H1 (cell line): ENCODE results near the gene CLCC1. TPM values are rescaled to one million over a fixed set of nuclear protein-coding genes. Genes with fewer than 3 reads are reported as not detected.

ENCODE experiments used
- CREB1 ChIP-seq: IDR thresholded peaks from 2 replicates; pipeline ENCODE4 v1.6.1; 2012; ENCODE audit warnings: inconsistent platforms
- FOSL1 ChIP-seq: IDR thresholded peaks from 2 replicates; pipeline ENCODE4 v1.6.1; 2011; ENCODE audit warnings: mild to moderate bottlenecking, low read depth, low read length, moderate library complexity; ENCODE audit not compliant: insufficient read depth
- KDM1A ChIP-seq: fragments of 200-600, 300-600 bp; sonication (generic); IDR thresholded peaks from 2 replicates; pipeline ENCODE4 v1.7.1; 2016; ENCODE audit warnings: mild to moderate bottlenecking, low read length, borderline replicate concordance
- polyA plus RNA-seq, 7 experiments: library from polyadenylated mRNA; depleted of rRNA in 3 of 7; stranded (reverse) in 5 of 7; unstranded in 2 of 7; fragments of >200 nt in 5 of 7; fragments of 200-250 nt in 2 of 7; gene quantifications; 1 replicate in 5 of 7; 2 replicates in 1 of 7; 4 replicates in 1 of 7; pipeline versions ENCODE4 v1.2.1 to v1.2.3, GENCODE V29; 2011 to 2013; ENCODE audit warnings: missing spikeins in 2 of 7, mixed read lengths in 2 of 7
- total RNA-seq: library from RNA; stranded (reverse); fragmentation: NEBNext Ultra II Directional; extraction: Animal tissue kit (Norgen Biotek cat#: 25700); gene quantifications from 2 replicates; pipeline ENCODE4 v1.2.1, GENCODE V29; 2021

The CLCC1 gene
- total and polyA plus RNA-seq, 2 of the 8 experiments (the other 6 are each of a cell fraction or from before 2014, with no cell fraction given), result 8.1 to 23.8 TPM

DNA sequence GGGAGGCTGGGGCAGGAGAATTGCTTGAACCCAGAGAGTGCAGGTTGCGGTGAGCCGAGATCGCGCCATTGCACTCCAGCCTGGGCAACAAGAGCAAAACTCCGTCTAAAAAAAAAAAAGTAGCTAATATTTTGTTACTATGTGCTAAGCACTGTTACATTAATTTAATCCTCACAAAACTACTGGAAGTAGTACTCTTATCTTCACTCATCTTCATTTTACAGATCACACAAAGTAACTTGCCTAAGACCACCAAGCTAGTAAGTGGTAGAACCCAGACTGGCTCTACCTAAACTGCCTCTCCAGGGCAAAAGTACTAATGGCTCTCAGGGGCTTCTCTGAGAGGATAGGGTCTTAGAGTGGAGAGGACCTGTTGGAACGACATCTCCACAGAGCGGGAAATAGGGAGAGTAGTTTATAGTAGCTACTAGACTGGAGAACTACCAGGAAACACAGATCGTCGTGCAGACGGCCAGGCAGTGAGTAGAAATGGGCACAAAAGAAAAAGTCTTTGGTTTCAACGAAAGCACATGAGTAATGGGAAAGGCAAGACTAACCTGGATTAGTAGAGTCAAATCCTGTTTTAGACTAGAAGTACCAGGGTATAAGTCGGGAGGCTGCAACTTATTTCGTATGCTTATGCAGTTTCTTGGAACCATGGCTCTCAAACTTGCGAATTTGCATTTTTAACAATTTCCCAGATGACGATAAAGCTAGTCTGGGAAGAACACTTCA, 1.4 kb downstream of the CLCC1 start (continued):
- TF ChIP-seq FOSL1 (no peak), KDM1A (no peak), CREB1 (no peak)
